MCF 10A (cell line): Measurements from ENCODE around the gene LGR5. TPM values are rescaled to one million over a fixed set of nuclear protein-coding genes. Genes with fewer than 3 reads are reported as not detected.

Experiments used
- BruUV-seq: library from RNA; stranded (reverse); fragments of 400-500 nt; replicated peaks from 2 replicates; lab custom pipeline; 2021; lab: Mats Ljungman, UMichigan
- CTCF ChIA-PET: fragments of 300-600 bp; sonication (Branson Sonifier 250); formaldehyde crosslinking; extraction: SDS; loops from one replicate; lab custom pipeline; 2021; ENCODE audit warnings: antibody characterized with exemption, inconsistent platforms; lab: Yijun Ruan, JAX
- POLR2A ChIA-PET: fragments of 300-600, 350-650 bp; sonication (Branson Sonifier 250); formaldehyde crosslinking; extraction: SDS; loops from one replicate; lab custom pipeline; 2020; ENCODE audit warnings: antibody characterized with exemption, inconsistent platforms; lab: Yijun Ruan, JAX
- DNase-seq: peaks from one replicate; pipeline ENCODE4 v3.0.0-alpha.2; 2018; ENCODE audit not compliant: unreplicated experiment
- H3K27ac Mint-ChIP-seq: one replicate; pipeline ENCODE4 v1.8.0; 2022; ENCODE audit warnings: mild to moderate bottlenecking, low read depth, mixed read lengths; ENCODE audit not compliant: unreplicated experiment
- H3K27me3 Mint-ChIP-seq: one replicate; pipeline ENCODE4 v1.8.0; 2022; ENCODE audit warnings: mixed read lengths; ENCODE audit not compliant: insufficient read depth, unreplicated experiment
- H3K36me3 Mint-ChIP-seq: one replicate; pipeline ENCODE4 v1.8.0; 2022; ENCODE audit warnings: mild to moderate bottlenecking, moderate library complexity, mixed read lengths; ENCODE audit not compliant: insufficient read depth, unreplicated experiment
- H3K4me1 Mint-ChIP-seq: one replicate; pipeline ENCODE4 v1.8.0; 2022; ENCODE audit warnings: mixed read lengths; ENCODE audit not compliant: insufficient read depth, unreplicated experiment
- H3K4me3 Mint-ChIP-seq: one replicate; pipeline ENCODE4 v1.8.0; 2022; ENCODE audit warnings: mild to moderate bottlenecking, moderate library complexity, mixed read lengths; ENCODE audit not compliant: unreplicated experiment
- H3K9me3 Mint-ChIP-seq: one replicate; pipeline ENCODE4 v1.8.0; 2022; ENCODE audit warnings: mixed read lengths; ENCODE audit not compliant: unreplicated experiment
- intact Hi-C: fragments of 100-400 bp; cut with micrococcal nuclease; formaldehyde crosslinking; loops from 2 replicates; pipeline ENCODE4 v1.14.1; 2022
- total RNA-seq: library from RNA; stranded (reverse); gene quantifications from 2 replicates; pipeline ENCODE4 v1.2.3, GENCODE V29; 2022
- TF ChIP-seq, protein P1 (sequence below): fragments of 200-600 bp; IDR thresholded peaks from one replicate; pipeline ENCODE4 v1.8.0; 2022; ENCODE audit warnings: antibody characterized with exemption, mild to moderate bottlenecking; ENCODE audit not compliant: unreplicated experiment

Gene LGR5
- total RNA-seq, 1 experiment from 2014 or later = not detected

GRCh38 chr12:71410844-71411243 is 28.8 kb upstream of the LGR5 start:
- TF ChIP-seq, protein P1, sequence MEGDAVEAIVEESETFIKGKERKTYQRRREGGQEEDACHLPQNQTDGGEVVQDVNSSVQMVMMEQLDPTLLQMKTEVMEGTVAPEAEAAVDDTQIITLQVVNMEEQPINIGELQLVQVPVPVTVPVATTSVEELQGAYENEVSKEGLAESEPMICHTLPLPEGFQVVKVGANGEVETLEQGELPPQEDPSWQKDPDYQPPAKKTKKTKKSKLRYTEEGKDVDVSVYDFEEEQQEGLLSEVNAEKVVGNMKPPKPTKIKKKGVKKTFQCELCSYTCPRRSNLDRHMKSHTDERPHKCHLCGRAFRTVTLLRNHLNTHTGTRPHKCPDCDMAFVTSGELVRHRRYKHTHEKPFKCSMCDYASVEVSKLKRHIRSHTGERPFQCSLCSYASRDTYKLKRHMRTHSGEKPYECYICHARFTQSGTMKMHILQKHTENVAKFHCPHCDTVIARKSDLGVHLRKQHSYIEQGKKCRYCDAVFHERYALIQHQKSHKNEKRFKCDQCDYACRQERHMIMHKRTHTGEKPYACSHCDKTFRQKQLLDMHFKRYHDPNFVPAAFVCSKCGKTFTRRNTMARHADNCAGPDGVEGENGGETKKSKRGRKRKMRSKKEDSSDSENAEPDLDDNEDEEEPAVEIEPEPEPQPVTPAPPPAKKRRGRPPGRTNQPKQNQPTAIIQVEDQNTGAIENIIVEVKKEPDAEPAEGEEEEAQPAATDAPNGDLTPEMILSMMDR = no peak
- no peak for DNase-seq
- ChIA-PET POLR2A (interaction anchor here (0.8 to 1.1 kb wide), 2 partner anchors 8 to 140 kb away, joined by 3 read pairs; no protein-coding TSS in a partner anchor), CTCF (interaction anchor here (0.6 to 1.1 kb wide), 4 partner anchors 141 to 854 kb away, joined by 3 to 4 read pairs (median 3); no protein-coding TSS in a partner anchor)
- no peak overlapping the region for H3K4me3 Mint-ChIP-seq
- intact Hi-C loops = no loop called here
- H3K27ac Mint-ChIP-seq = no peak overlapping the region
- peaks cover under 1% of the 10 kb centered on the region for H3K27me3 Mint-ChIP-seq
- no TSS peak for BruUV-seq
- no peaks in the 10 kb centered on the region for H3K4me1 Mint-ChIP-seq
- H3K36me3 Mint-ChIP-seq = no peaks in the 10 kb centered on the region
- H3K9me3 Mint-ChIP-seq = peaks cover 19% of the 10 kb centered on the region

DNA sequence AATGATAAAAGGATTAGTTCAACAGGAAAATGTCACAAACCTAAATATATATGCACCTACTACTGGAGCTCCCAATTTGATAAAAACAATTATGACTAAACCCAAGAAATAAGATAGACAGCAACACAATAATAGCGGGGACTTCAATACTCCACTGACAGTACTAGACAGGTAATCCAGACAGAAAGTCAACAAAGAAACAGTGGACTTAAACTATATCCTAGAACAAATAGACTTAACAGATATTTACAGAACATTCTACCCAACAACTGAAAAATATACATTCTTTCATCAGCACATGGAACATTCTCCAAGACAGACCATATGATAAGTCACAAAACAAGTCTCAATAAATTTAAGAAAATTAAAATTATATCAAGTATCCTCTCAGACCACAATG is 28.0 kb upstream of the LGR5 start:
- no TSS peak for BruUV-seq
- Mint-ChIP-seq H3K36me3 (no peaks in the 10 kb centered on the region), H3K4me3 (no peak overlapping the region), H3K4me1 (no peaks in the 10 kb centered on the region), H3K9me3 (peaks cover 18% of the 10 kb centered on the region), H3K27me3 (no peaks in the 10 kb centered on the region), H3K27ac (no peak overlapping the region)
- ChIA-PET CTCF (interaction anchor here (0.6 to 1.0 kb wide), 2 partner anchors 8 to 336 kb away, joined by 3 to 4 read pairs; no protein-coding TSS in a partner anchor), POLR2A (no interaction called here)
- intact Hi-C loops = no loop called here
- no peak for DNase-seq
- TF ChIP-seq, protein P1 = no peak

DNA sequence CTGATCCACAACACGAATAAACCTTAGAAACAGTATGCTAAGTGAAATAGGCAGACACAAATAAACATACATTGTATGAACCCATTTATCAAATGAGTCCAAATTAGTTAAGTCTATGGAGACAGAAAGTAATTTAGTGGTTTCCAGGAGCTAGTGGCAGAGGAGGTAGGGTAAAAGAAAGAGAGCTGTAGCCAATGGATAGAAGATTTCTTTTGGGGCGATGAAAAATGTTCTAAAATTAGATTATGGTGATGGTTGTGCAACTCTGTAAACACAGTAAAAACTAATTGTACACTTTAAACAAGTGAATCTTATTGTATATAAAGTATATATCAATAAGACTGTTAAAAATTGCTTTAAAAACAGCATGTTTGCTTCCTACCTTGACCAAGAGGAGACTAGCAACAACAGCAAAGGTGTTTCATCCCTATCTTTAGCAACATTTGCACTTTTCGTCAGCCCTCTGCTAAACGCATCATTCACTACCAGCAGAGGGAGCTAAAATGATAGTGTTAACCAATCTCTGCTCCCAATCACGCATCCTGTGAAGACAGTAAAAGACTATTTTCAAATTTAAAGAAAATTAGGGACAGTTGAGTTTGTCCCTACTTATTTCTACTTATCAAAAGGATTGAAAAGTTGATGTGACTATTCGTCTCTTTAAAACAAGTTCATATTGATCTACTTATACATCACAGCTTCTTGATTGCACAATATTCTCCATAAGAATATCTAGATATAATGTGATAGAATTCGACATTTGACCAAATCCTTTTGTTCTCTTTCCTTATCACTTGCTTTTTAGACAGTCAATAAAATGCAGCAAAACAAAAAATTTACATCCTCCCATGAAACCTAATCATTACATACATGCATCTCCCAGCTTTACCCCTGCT is 24.0 kb upstream of the LGR5 start:
- DNase-seq = peak; percentile 72
- CTCF ChIA-PET = interaction anchor here (0.6 to 4.4 kb wide), 39 partner anchors 8 to 600 kb away, joined by 3 to 74 read pairs (median 4); no protein-coding TSS in a partner anchor
- TF ChIP-seq, protein P1 = peak; percentile 73
- H3K4me1 Mint-ChIP-seq = no peaks in the 10 kb centered on the region
- no peaks in the 10 kb centered on the region for H3K27me3 Mint-ChIP-seq
- H3K36me3 Mint-ChIP-seq = no peaks in the 10 kb centered on the region
- BruUV-seq = no TSS peak
- peaks cover 18% of the 10 kb centered on the region for H3K9me3 Mint-ChIP-seq
- POLR2A ChIA-PET = interaction anchor here (0.6 to 1.7 kb wide), 4 partner anchors 11 to 212 kb away, joined by 3 to 4 read pairs (median 4); no protein-coding TSS in a partner anchor
- no peak overlapping the region for H3K4me3 Mint-ChIP-seq
- intact Hi-C loops = loop anchor here (1.0 kb wide), 3 partner anchors 136 to 332 kb away; no protein-coding TSS in a partner anchor
- H3K27ac Mint-ChIP-seq = no peak overlapping the region

GRCh38 chr12:71417181-71417580 is 22.4 kb upstream of the LGR5 start:
- no peak for DNase-seq
- Mint-ChIP-seq H3K4me1 (no peaks in the 10 kb centered on the region), H3K27me3 (no peaks in the 10 kb centered on the region), H3K36me3 (no peaks in the 10 kb centered on the region), H3K4me3 (no peak overlapping the region), H3K9me3 (peaks cover 14% of the 10 kb centered on the region), H3K27ac (no peak overlapping the region)
- TF ChIP-seq, protein P1 = no peak
- POLR2A ChIA-PET = interaction anchor here (1.7 kb wide), 1 partner anchor 137 kb away, joined by 4 read pairs; no protein-coding TSS in a partner anchor
- no TSS peak for BruUV-seq
- CTCF ChIA-PET = interaction anchor here (1.3 to 4.4 kb wide), 3 partner anchors 25 to 219 kb away, joined by 4 to 74 read pairs (median 15); no protein-coding TSS in a partner anchor
- intact Hi-C loops = no loop called here
